ENCODE measurements around the gene CCKAR.

GRCh38 chr4:26490111-26490959 is at the start of gene CCKAR:
- TF ChIP-seq, protein P1, sequence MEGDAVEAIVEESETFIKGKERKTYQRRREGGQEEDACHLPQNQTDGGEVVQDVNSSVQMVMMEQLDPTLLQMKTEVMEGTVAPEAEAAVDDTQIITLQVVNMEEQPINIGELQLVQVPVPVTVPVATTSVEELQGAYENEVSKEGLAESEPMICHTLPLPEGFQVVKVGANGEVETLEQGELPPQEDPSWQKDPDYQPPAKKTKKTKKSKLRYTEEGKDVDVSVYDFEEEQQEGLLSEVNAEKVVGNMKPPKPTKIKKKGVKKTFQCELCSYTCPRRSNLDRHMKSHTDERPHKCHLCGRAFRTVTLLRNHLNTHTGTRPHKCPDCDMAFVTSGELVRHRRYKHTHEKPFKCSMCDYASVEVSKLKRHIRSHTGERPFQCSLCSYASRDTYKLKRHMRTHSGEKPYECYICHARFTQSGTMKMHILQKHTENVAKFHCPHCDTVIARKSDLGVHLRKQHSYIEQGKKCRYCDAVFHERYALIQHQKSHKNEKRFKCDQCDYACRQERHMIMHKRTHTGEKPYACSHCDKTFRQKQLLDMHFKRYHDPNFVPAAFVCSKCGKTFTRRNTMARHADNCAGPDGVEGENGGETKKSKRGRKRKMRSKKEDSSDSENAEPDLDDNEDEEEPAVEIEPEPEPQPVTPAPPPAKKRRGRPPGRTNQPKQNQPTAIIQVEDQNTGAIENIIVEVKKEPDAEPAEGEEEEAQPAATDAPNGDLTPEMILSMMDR (IDR thresholded peaks at IDR 0.05; ENCODE audit: insufficient read depth, low read length) = no peak
- TF ChIP-seq POLR2AphosphoS5 (IDR thresholded peaks at IDR 0.05; ENCODE audit: low read depth) (no peak), SPI1 (IDR thresholded peaks at IDR 0.05; ENCODE audit: borderline replicate concordance, low read depth) (no peak), REST (IDR thresholded peaks at IDR 0.05; ENCODE audit: insufficient replicate concordance, low read depth) (no peak), GABPA (IDR thresholded peaks at IDR 0.05; ENCODE audit: low read depth) (no peak)

All from HL-60 (cell line).